Keratinocyte (primary cell): Measurements from ENCODE around the gene PADI4. TPM values are rescaled to one million over a fixed set of nuclear protein-coding genes. Genes with fewer than 3 reads are reported as not detected.

Source experiments
- DNase-seq: peaks from one replicate; pipeline ENCODE4 v3.0.0-alpha.2; 2011; ENCODE audit warnings: low read depth, missing footprints, low spot score
- FAIRE-seq: peaks from 2 replicates; lab custom pipeline; 2011; peaks lifted over from hg19 to GRCh38; lab: Jason Lieb, UNC
- H2AFZ ChIP-seq: 2 replicates; pipeline ENCODE4 v1.6.0; 2012; ENCODE audit warnings: low read length, control low read depth, inconsistent platforms; ENCODE audit not compliant: control insufficient read depth
- H3K27ac ChIP-seq: 2 replicates; pipeline ENCODE4 v1.5.1; 2011; ENCODE audit warnings: low read length; ENCODE audit not compliant: control insufficient read depth, insufficient read depth
- H3K27me3 ChIP-seq: 3 replicates; pipeline ENCODE4 v1.6.0; 2011; ENCODE audit warnings: low read length; ENCODE audit not compliant: control insufficient read depth, insufficient read depth; ENCODE audit errors: extremely low read depth
- H3K36me3 ChIP-seq, 2 experiments: 2 replicates in 1 of 2; 3 replicates in 1 of 2; pipeline ENCODE4 v1.5.1; 2011; ENCODE audit warnings: low read length in 2 of 2, mild to moderate bottlenecking in 1 of 2; ENCODE audit not compliant: control insufficient read depth in 2 of 2, insufficient read depth in 2 of 2; ENCODE audit errors: extremely low read depth in 1 of 2
- H3K4me1 ChIP-seq: 3 replicates; pipeline ENCODE4 v1.5.1; 2011; ENCODE audit warnings: low read length; ENCODE audit not compliant: control insufficient read depth, insufficient read depth; ENCODE audit errors: extremely low read depth
- H3K4me2 ChIP-seq: 3 replicates; pipeline ENCODE4 v1.6.0; 2011; ENCODE audit warnings: low read depth, low read length; ENCODE audit not compliant: control insufficient read depth, insufficient read depth; ENCODE audit errors: extremely low read depth
- H3K4me3 ChIP-seq, 3 experiments: fragments of 200-600 bp in 1 of 3; sonication (generic) in 1 of 3; 2 replicates in 2 of 3; 3 replicates in 1 of 3; pipeline ENCODE4 v1.5.1; 2011 to 2016; ENCODE audit warnings: low read length in 3 of 3, mild to moderate bottlenecking in 3 of 3, control low read depth in 2 of 3, inconsistent platforms in 1 of 3, low read depth in 1 of 3, mixed read lengths in 1 of 3, mixed run types in 1 of 3, moderate library complexity in 1 of 3; ENCODE audit not compliant: control insufficient read depth in 2 of 3, insufficient read depth in 2 of 3; ENCODE audit errors: extremely low read depth in 1 of 3
- H3K79me2 ChIP-seq: 2 replicates; pipeline ENCODE4 v1.6.0; 2012; ENCODE audit warnings: low read length; ENCODE audit not compliant: control insufficient read depth, insufficient read depth
- H3K9ac ChIP-seq: 3 replicates; pipeline ENCODE4 v1.6.0; 2011; ENCODE audit warnings: low read length; ENCODE audit not compliant: control insufficient read depth, insufficient read depth; ENCODE audit errors: extremely low read depth
- H3K9me1 ChIP-seq: 3 replicates; pipeline ENCODE4 v1.6.0; 2011; ENCODE audit warnings: low read length; ENCODE audit not compliant: control insufficient read depth, insufficient read depth; ENCODE audit errors: extremely low read depth
- H3K9me3 ChIP-seq: 2 replicates; pipeline ENCODE4 v1.5.1; 2012; ENCODE audit warnings: low read depth, low read length; ENCODE audit not compliant: control insufficient read depth
- H4K20me1 ChIP-seq: 3 replicates; pipeline ENCODE4 v1.6.0; 2011; ENCODE audit warnings: low read length; ENCODE audit not compliant: control insufficient read depth, insufficient read depth; ENCODE audit errors: extremely low read depth
- CTCF ChIP-seq, 3 experiments: IDR thresholded peaks in 1 of 3; conservative IDR thresholded peaks in 1 of 3; optimal IDR thresholded peaks in 1 of 3; 2 replicates in 2 of 3; 3 replicates in 1 of 3; pipeline versions ENCODE3 to v1.5.1; 2011; ENCODE audit warnings: low read length in 3 of 3, mild to moderate bottlenecking in 3 of 3, moderate library complexity in 2 of 3, control low read depth in 1 of 3, inconsistent platforms in 1 of 3; ENCODE audit not compliant: insufficient read depth in 2 of 3; ENCODE audit errors: extremely low read depth in 1 of 3
- EZH2 ChIP-seq: IDR thresholded peaks from one replicate; pipeline ENCODE4 v1.6.1; 2012; ENCODE audit warnings: inconsistent platforms, mild to moderate bottlenecking, low read length, moderate library complexity
- dilution Hi-C: fragments of 300-500 bp; cut with MboI; formaldehyde crosslinking; loops from one replicate; pipeline ENCODE4 v1.7.0; 2020; ENCODE audit warnings: low sequenced_read_pairs; ENCODE audit not compliant: extremely low pct_ligation_motif_present
- polyA plus RNA-seq, 5 experiments: library from polyadenylated mRNA; depleted of rRNA in 3 of 5; stranded (reverse) in 3 of 5; stranded (forward) in 1 of 5; unstranded in 1 of 5; fragments of >200 nt; gene quantifications; 1 replicate in 1 of 5; 2 replicates in 3 of 5; 3 replicates in 1 of 5; pipeline versions ENCODE4 v1.2.1 to v1.2.3, GENCODE V29; 2011 to 2012; ENCODE audit warnings: missing spikeins in 2 of 5, low read depth in 1 of 5, low replicate concordance in 1 of 5

Gene PADI4
- polyA plus RNA-seq, 1 donor (not counting 4 experiments of a cell fraction or from before 2014, with no cell fraction given), result 0.03 TPM

GRCh38 chr1:17307329-17307728 is 668 bp upstream of the PADI4 start:
- no peak overlapping the region for H3K4me2 ChIP-seq
- no peaks in the 10 kb centered on the region for H3K36me3 ChIP-seq
- no peak overlapping the region for H3K27ac ChIP-seq
- peaks cover 26% of the 10 kb centered on the region for H3K4me1 ChIP-seq
- no peaks in the 10 kb centered on the region for H3K27me3 ChIP-seq
- FAIRE-seq (no peak), DNase-seq (no peak)
- dilution Hi-C loops, result no loop called here
- peaks cover 5% of the 10 kb centered on the region for H3K9me3 ChIP-seq
- no peaks in the 10 kb centered on the region for H4K20me1 ChIP-seq
- no peak overlapping the region for H3K4me3 ChIP-seq
- no peak for TF ChIP-seq CTCF (optimal IDR thresholded peaks at IDR 0.05 in 1 of 3, IDR thresholded peaks at IDR 0.05 in 1 of 3, conservative IDR thresholded peaks at IDR 0.05 in 1 of 3; ENCODE audit: extremely low read depth in 1 of 3, insufficient read depth in 2 of 3, low read length in 3 of 3)
- no peak for TF ChIP-seq EZH2
- no peaks in the 10 kb centered on the region for H3K9me1 ChIP-seq
- H3K79me2 ChIP-seq, result no peaks in the 10 kb centered on the region
- no peak overlapping the region for H3K9ac ChIP-seq
- H2AFZ ChIP-seq, result no peak overlapping the region

DNA sequence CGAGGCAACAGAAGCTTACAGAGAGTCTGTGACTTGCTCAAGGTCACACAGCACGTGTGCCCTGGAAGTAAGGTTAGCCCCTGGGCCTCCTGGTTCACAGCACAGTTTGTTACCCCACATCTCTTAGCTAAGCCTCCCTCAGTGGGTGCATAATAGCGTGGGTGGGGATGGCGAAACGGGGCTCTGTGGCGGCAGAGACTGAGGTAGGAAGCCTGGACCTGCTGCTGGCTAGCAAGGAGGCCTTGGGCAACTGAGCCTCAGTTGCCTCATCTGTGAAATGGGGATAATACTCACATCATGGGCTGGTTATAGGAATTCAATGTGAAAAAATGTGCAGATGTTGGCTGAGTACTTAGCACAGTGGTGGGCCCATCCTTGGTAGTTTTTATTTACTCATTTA is 596 bp downstream of the PADI4 start:
- no peaks in the 10 kb centered on the region for H3K9me3 ChIP-seq
- H3K4me1 ChIP-seq, result peaks cover 26% of the 10 kb centered on the region
- no peak overlapping the region for H3K4me3 ChIP-seq
- no peak overlapping the region for H2AFZ ChIP-seq
- no peak overlapping the region for H3K27ac ChIP-seq
- TF ChIP-seq EZH2, result no peak
- TF ChIP-seq CTCF (optimal IDR thresholded peaks at IDR 0.05 in 1 of 3, IDR thresholded peaks at IDR 0.05 in 1 of 3, conservative IDR thresholded peaks at IDR 0.05 in 1 of 3; ENCODE audit: extremely low read depth in 1 of 3, insufficient read depth in 2 of 3, low read length in 3 of 3), result no peak
- DNase-seq (no peak), FAIRE-seq (no peak)
- no peaks in the 10 kb centered on the region for H3K27me3 ChIP-seq
- H3K79me2 ChIP-seq, result no peaks in the 10 kb centered on the region
- no peaks in the 10 kb centered on the region for H3K36me3 ChIP-seq
- H3K9me1 ChIP-seq, result no peaks in the 10 kb centered on the region
- H3K4me2 ChIP-seq, result no peak overlapping the region
- no peak overlapping the region for H3K9ac ChIP-seq
- dilution Hi-C loops, result no loop called here
- H4K20me1 ChIP-seq, result no peaks in the 10 kb centered on the region
